ENCODE measurements around the gene CES4A.

Gene CES4A

DNA sequence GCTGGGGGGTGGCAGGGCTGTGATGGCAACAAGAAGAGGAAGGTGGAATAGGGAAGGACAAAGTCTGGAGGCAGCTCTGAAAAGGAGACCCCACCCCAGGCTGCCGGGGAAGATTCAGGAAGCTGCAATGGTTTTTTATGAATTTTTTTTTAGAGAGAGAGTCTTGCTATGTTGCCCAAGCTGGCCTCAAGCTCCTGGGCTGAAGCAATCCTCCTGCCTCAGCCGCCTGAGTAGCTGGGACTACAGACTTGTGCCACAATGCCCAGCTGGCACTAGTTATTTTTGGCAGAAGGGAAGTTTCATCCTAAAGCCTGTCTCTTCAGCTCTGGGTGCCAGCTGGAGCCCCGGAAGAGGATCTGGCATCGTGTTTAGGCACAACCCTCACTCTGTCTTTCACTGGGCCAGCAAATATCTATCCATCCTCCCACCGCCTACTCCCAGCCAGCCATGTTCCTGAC, 28.7 kb upstream of the CES4A start:
- TF ChIP-seq, protein P1, sequence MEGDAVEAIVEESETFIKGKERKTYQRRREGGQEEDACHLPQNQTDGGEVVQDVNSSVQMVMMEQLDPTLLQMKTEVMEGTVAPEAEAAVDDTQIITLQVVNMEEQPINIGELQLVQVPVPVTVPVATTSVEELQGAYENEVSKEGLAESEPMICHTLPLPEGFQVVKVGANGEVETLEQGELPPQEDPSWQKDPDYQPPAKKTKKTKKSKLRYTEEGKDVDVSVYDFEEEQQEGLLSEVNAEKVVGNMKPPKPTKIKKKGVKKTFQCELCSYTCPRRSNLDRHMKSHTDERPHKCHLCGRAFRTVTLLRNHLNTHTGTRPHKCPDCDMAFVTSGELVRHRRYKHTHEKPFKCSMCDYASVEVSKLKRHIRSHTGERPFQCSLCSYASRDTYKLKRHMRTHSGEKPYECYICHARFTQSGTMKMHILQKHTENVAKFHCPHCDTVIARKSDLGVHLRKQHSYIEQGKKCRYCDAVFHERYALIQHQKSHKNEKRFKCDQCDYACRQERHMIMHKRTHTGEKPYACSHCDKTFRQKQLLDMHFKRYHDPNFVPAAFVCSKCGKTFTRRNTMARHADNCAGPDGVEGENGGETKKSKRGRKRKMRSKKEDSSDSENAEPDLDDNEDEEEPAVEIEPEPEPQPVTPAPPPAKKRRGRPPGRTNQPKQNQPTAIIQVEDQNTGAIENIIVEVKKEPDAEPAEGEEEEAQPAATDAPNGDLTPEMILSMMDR (IDR thresholded peaks at IDR 0.05; ENCODE audit: low read depth, low read length) = no peak
- DNase-seq (ENCODE audit: extremely low read depth, low read depth) = no peak

DNA sequence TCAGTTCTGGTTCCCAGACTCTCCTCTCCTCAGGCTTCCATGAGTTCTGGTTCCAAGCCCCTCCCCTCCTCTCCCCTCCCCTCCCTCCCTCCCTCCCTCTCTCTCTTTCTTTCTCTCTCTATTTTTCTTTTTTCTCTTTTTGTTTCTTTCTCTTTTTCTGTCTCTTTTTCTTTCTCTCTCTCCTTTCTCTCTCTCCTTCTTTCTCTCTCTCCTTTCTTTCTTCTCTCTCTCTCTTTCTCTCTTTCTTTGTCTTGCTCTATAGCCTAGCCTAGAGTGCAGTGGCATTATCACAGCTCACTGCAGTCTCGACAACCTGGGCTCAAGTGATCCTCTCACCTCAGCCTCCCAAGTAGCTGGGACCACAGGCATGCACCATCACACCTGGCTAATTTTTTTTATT, 28.1 kb upstream of the CES4A start:
- DNase-seq (ENCODE audit: extremely low read depth, low read depth) = no peak
- TF ChIP-seq, protein P1 (IDR thresholded peaks at IDR 0.05; ENCODE audit: low read depth, low read length) = no peak

DNA sequence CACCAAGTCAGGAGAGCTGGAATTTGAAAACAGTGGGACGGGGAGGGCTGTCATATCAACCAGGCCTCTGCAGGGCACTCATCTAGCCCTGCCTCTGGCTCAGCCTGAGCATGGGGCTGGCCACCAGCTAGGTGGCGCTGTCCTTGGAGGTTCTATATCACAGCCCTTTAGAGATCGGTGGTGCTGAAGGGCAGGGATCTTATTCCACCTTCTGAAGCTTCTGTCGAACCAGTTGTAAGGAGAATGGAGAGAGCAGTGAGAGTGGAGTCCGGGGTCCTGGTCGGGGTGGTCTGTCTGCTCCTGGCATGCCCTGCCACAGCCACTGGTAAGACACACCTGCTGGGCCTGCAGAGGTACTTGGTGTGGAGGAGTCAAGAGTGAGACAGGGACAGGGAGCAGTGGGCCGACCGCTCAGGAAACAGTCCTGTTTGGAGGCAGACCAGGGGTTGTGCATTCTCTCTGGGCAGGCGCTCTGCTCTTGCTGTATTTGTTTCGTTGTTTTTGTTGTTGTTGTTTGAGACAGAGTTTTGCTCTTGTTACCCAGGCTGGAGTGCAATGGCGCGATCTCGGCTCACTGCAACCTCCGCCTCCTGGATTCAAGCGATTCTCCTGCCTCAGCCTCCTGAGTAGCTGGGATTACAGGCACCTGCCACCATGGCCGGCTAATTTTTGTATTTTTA, 27.2 kb upstream of the CES4A start, which contains the start of gene CES3:
Gene CES3, plus strand, starts transcription at position 202 of the 680 bp plus-strand sequence. Its CDS starts 42 bp downstream, at position 244.
- TF ChIP-seq, protein P1 (IDR thresholded peaks at IDR 0.05; ENCODE audit: low read depth, low read length) = peak; percentile 72
- DNase-seq (ENCODE audit: extremely low read depth, low read depth) = peak; percentile 10

DNA sequence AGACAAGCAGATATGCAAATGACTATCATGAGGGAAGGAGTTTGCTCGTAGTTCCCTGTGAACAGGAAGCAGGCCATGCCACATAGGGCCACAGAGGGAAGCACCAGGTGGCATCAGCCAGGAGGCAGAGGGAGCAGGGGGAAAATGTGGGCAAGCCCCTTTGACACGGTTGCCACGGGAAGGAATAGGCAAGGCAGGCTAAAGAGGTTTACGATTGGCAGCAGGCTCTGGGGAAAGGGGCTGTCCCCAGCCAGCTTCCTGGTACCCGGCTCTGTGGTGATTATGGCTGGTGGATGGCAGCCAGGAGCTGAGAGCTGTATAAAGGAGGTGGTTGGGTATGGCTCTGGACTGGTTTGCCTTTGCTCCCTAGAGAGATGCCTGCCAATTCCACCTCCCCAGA, 26.5 kb upstream of the CES4A start:
- no peak for DNase-seq (ENCODE audit: extremely low read depth, low read depth)
- TF ChIP-seq, protein P1 (IDR thresholded peaks at IDR 0.05; ENCODE audit: low read depth, low read length) = no peak

DNA sequence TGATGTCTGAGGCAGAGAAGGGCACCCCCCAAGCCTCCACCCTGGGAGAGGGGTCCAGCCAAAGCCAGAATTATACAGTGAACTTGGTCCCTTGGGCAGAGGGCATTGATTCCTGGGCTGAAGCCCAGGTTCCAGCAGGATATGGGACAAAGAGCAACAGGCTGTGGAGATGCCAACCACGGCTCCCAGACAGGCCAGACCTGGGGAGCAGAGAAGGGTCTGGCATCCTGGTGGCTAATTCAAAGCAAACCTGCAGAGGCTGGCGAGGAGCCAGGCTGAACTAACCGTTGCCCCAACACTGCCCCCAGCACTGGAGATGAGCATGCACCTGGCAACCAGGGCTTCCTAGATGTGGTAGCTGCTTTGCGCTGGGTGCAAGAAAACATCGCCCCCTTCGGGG, 24.3 kb upstream of the CES4A start:
- TF ChIP-seq, protein P1 (IDR thresholded peaks at IDR 0.05; ENCODE audit: low read depth, low read length) = no peak
- no peak for DNase-seq (ENCODE audit: extremely low read depth, low read depth)

DNA sequence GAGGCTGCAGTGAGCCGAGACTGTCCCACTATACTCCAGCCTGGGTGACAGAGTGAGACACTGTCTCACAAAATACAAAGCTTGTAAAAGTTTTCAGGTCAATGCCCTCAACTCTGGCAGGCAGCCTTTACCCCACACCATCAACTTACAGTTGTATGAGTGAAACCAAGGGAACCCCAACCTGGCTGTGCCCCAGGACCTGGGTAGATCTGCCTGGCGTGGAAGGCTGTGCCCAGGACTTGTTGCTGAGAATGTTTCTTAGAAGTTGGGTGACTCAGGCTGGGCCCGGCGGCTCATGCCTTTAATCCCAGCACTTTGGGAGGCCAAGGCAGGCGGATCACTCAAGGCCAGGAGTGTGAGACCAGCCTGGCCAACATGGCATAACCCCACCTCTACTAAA, 19.5 kb upstream of the CES4A start:
- DNase-seq (ENCODE audit: extremely low read depth, low read depth) = no peak
- TF ChIP-seq, protein P1 (IDR thresholded peaks at IDR 0.05; ENCODE audit: low read depth, low read length) = no peak

DNA sequence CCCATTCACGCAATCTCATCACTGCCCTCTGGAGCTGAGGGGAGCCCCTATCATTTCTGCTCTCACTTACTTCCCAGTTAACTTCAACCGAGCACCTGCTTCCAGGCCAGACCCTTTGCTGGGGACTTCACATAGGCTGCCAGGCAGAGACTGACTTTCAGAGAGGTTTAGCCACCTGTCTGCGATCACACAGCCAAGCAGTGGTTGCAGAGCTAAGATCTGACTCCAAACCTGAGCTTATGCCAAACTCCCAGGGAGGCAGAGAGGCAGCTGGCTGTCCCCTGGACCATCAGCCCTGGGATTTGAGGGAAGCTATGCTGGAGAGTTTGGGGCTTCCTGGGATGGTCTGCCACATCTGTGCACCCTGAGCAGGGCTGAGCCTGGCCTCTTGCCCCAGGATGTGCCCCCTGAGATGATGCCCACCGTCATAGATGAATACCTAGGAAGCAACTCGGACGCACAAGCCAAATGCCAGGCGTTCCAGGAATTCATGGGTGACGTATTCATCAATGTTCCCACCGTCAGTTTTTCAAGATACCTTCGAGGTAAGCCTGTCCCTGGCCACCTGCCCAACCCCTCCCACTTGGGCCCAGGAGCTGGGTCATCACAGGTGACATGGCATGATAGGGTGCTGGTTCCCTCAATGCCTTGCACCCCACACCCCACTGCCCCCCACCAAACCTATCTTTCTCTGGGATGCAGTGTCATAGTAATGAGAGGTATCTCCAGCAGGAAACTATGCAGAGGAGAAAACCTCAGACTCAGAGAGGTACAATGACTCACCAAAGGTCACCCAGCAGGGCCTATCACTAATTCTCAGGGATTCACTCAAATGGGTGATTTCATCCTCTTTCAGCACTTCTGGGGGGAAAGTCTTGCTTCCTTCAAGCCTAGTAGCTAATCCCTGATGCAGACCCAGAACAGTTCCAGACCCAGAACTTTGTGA, 17.3 kb upstream of the CES4A start:
- no peak for DNase-seq (ENCODE audit: extremely low read depth, low read depth)
- TF ChIP-seq, protein P1 (IDR thresholded peaks at IDR 0.05; ENCODE audit: low read depth, low read length) = no peak

Measured in AG09319 (cell line).